GOT3 (cell line): ENCODE results near the gene TNIP2.
"Not testable (repeated sequence)": the region's sequence is repeated elsewhere in the genome, so short reads cannot be mapped to it uniquely, and the experiment has no call there.

ENCODE experiments used
- DNase-seq: peaks from one replicate; lab custom pipeline; 2025; ENCODE audit warnings: mixed read lengths; lab: John Stamatoyannopoulos, UW

TNIP2 gene

DNA sequence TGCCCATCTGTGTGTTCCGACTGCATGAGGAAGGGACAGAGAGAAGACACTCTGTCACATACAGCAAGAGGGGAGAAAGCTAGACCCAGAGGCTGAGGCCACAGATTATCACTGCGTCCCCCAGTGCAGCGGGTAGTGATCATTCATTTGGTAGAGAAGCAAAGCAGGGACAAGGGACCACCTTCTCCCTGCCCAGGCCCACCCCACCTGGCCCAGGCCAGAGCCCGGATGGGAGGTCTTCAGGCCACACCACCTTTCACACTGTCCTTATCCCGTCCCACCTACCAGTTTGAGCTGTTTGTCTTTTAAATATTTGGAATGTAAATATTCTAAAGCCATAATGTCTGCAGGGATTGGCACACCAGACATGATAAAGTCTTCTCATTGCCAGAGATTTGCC is 10.6 kb downstream of the TNIP2 start:
- no peak for DNase-seq

- no peak for DNase-seq
Measured at GRCh38 chr4:2744576-2745270, 11.4 kb downstream of the TNIP2 start.

- DNase-seq: no peak
Measured at GRCh38 chr4:2743518-2744445, 12.4 kb downstream of the TNIP2 start.

DNA sequence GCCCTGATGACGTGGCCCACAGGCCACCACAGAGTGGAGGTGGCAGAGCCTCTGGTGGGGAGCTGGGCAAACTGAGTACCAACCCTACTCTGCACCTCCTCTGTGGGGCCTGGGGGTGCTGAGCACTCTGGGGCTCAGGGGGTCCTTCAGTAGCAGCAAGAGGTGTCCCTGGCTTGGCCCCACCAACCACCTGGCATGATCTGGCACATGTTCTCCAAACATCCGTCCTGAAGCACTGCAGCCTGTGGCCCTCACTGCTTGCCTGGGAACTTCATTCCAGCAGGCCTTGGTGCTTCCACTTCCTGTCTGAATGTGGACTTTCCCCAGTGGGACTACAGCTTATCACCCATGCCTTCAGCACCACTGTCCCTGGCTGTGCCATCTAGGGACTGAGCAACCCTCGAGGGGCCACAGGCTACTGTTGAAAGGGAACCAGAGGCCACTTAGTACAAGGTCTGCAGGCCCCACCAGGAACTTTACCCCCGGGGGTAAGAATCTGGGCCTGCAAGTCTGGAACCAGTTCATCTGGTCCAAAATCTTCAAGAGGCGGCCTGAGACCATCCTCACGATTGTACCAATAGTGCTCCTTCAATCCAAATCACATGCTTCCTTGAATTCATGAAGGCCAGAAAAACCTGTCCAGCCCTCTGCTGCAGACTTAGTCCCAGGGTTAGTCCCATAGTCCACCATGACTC is 13.2 kb downstream of the TNIP2 start:
- no peak for DNase-seq

DNA sequence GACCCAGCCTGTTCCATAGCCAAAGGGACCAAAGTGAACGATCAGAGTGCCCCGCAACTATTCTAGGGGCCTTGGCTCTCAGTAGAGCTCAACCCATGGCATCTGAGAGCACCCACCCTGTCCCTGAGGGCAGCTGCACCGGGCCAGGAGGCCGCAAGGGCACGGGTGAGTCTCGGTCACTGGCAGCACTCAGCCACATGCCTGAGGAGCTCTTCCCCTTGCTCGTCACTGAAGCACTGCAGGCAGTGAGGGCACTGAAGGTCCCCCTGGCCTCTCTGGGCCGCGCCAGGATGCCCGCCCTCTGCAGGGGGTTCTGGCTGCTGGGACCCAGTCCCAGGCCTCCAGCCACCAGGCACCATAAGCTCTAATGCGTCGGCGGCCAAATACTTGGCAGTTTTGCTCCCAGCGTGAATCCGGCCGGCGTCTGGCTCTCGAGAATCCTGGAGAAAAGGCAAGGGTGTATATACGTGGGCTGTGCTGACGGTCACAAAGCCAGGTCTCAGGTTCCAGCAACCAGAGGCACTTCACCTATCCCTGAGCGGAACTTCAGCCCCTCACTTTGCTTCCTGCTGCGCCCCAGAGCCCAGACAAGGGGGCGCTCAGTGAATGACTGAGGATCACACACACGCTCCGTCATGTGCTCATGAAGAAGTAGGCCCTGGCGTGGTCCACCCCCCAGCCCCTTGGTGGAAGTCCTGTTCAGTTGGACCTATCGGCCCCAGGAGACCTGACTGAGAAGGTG is 13.9 kb downstream of the TNIP2 start:
- no peak for DNase-seq

DNA sequence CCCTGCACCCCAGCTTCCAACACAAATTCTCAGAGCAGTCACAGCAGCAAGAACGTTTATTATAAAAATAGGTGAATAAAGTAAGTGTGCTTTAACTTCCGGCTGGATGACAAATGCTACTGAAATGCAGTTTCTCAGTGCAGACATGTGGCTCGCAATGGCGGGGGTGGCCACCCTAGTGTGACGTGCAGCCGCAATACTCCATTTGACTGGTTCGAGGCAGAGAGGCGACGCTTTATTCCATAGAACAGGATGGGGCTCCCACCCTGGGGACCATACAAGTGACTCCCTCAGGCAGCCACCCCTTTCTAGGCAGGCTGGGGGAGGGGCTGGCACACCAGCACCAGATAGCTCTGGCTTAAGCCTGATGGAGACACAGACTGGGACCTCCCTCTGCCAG is 14.5 kb downstream of the TNIP2 start:
- DNase-seq: no peak

- not testable (repeated sequence) for DNase-seq
Measured at GRCh38 chr4:2738296-2738695, 17.8 kb downstream of the TNIP2 start.

DNA sequence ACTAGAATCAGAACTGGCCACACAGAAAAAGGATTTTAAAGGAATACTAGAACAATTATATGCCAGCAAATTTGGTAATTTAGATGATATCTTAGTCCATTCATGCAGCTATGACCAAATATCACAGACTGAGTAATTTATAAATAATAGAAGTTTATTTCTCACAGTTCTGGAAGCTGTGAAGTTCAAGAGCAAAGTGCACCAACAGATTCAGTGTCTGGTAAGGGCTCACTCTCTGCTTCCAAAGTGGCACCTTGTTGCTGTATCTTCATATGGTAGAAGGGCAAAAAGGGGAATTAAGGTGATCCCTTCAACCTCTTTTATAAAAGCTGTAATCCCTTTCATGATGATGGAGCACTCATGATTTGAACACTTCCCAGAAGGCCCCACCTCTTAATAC is 20.3 kb downstream of the TNIP2 start:
- DNase-seq: no peak

DNA sequence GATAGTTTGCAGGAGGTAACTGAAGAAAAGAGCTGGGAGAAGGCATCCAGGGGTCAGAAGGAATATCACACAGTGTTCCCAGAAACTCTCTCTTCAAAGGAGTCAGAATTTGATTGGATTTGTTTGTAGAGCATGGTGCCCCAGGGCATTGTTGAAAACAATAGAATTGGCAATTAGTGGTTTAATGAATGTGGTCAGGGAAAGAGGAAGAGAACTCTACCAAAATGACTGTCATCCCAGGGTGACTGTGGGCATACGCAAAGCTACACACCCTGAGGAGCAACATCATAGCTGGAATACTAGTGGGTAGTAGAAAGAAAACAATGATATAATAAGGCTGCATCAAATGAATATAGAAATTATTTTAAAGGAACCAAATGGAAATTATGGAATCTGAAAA is 21.5 kb downstream of the TNIP2 start:
- no peak for DNase-seq

DNA sequence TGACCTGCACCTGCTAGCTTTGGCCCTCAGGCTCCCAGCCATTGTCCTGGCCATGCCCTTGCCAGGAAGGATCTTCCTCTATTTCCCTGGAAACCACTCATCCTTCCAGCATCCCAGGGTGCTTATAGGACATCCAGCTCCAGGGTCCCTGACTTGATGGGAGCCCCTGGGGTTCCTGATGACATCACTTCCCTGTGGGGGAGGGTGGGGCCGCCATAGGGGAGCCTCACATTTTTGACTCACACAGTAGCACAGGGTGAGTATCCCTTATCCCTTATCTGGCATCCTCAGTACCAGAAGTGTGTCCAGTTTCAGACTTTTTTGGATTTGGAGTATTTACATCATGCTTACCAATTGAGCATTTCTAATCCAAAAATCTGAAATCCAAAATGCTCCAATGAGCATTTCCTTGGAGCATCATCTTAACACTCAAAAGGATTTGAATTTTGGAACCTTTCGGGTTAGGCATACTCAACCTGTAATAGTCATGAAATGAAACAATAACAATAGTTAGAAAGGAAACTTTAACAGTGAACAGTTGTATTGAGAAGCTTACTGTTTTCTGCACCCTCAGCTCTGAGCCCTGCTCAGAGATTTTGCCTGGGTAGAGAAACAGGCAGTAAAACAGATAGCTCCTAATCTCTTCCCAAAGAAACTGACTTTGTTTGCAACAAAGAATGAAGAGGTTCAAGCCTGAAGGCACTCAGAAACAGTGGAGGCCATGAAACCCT is 22.1 kb downstream of the TNIP2 start:
- no peak for DNase-seq

DNA sequence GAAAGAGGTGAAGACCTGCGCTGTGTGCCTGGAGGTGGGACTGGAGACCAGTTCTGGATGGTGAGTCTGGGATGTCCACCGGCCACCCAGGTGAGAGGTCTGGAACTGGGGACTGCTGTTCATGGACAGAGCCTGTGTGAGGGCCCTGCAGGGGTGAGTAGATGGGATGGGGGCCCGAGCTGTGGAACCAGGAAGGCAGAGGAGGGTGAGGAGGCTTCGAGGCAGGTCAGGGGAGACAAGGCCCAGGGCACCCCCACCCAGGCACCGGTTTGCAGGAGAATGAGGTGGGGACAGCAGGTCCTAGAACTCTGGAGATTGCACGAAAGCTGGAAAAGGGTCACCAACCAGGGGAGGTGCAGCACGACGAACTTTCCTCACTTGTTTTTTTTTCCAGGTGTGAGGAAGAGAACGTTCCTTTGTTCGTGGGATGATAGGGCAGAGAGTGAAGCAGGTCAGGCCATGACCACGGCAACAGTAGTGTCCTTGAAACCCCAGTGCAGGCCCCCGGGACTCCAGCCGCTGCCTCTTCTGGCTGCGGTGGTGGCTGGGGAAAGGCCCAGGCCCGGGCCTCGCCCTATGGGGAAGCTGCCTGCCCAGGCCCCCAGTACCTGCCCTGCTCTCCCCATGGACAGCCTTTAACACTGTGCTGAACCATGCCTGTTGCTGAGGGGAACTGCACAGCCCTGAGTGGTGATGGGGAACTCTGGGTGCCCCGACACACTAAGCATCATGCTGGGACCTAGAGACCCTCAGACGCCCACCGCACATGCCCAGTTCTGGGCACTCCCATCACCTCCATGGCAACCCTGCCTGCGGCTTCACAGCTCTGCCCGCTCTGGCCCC is 22.9 kb downstream of the TNIP2 start:
- DNase-seq: no peak

DNA sequence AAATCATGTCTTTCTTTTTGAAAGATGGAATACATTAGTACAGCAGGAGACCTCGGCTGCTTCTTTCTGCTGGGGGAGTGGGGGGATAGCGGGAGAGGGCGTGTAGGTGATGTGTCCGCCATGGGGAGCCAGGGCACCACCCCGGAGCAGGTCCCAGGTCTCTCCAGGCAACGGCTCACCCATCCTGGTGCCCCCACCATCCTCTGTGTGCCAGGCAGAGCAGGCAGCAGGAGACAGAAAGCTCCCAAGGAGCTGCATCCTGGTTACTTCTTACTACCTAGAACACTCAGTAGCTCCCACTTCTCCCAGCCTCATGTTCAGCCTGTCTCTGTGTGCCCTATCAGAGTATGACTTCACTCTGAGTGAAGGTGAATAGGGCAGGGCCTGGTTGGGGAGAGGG is 23.6 kb downstream of the TNIP2 start:
- DNase-seq: no peak

DNA sequence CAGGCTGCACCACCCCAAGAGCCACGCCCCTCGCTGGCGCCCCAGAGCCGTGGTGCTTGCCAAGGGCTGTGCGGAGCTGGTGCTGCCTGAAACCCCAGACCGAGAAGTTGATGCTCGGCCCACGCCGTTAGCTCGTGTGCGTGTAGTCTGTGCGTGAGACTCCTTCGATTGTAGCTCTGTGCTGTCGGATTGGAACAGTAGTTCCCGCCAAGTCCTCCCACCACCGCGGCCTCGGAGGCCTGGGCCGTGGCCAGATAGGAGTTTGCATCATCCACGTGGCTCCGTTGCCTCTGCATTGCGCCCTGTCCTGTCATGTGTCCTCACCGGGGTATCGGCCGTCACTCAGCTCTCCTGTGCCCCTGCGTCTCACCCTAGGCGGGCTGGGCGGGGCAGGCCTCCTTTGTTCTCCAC is 24.2 kb downstream of the TNIP2 start:
- no peak for DNase-seq

- DNase-seq: no peak
Measured at GRCh38 chr4:2729533-2729875, 26.6 kb downstream of the TNIP2 start.

DNA sequence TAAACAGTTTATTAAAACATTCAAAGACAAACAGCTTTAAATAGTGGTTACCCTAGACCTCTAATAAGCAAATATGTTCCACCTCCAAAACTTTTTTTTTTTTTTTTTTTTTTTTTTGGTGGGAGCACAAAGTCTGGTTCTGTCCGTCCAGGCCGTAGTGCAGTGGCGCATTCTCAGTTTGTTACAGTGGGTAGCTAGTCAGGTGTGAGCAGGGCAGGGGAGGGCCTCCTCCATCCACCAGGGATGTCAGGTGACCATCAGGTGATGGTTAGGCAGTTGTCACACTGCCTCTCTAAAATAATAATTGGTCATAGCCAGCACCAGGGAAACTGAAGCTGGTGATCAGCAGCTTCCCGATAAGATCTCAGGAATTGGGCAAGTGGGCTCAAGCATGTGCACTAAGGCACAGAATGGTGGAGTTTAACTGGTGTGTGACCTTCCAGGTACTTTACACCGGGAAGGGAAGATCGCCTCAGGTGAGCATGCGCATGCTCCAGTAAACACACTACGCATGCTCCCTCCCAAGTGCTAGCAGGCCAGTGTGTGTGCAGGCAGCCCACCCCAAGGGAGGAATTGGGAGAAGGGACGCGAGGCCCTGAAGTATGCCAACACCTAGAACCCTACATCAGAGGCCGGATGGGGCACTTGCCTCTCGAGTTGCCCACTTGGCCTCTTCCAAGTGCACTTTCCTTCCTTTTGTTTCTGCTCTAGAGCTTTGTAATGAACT is 27.2 kb downstream of the TNIP2 start:
- no peak for DNase-seq

- no peak for DNase-seq
Measured at GRCh38 chr4:2728221-2728620, 27.9 kb downstream of the TNIP2 start.

DNA sequence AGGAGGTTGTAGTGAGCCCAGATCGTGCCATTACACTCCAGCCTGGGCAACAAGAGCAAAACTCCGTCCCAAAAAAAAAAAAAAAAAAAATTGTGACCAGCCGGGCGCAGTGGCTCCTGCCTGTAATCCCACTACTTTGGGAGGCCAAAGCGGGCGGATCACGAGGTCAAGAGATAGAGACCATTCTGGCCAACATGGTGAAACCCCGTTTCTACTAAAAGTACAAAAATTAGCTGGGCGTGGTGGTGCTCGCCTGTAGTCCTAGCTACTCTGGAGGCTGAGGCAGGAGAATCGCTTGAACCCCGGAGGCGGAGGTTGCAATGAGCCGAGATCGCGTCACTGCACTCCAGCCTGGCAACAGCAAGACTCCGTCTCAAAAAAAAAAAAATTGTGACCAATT is 29.3 kb downstream of the TNIP2 start:
- not testable (repeated sequence) for DNase-seq

- DNase-seq: no peak
Measured at GRCh38 chr4:2725380-2725779, 30.8 kb downstream of the TNIP2 start.

DNA sequence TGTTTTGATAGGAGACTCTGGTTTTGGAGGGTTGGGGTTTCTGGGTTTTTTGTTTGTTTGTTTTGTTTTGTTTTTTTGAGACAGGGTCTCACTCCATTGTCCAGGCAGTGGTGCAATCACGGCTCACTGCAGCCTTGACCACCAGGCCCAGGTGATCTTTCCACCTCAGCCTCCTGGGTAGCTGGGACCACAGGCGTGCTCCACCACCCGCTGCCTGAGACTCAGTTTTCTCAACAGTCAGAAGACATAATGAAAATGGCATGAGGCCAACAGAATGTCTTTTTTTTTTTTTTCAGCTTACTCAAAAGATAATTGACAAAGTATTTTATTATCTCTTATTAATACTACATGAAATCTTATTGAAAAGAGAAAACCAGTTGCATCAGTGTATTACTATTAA is 32.4 kb downstream of the TNIP2 start:
- DNase-seq: no peak

GRCh38 chr4:2722033-2722432 is 34.1 kb downstream of the TNIP2 start:
- no peak for DNase-seq
